HUDEP-2 (cell line): ENCODE results near the gene PARP12.
"Not testable (repeated sequence)": the region's sequence is repeated elsewhere in the genome, so short reads cannot be mapped to it uniquely, and the experiment has no call there.

Experiments
- DNase-seq, 76 experiments: peaks; one replicate each; lab custom pipeline; 2025; ENCODE audit not compliant: unreplicated experiment in 76 of 76; lab: John Stamatoyannopoulos, UW

Gene PARP12, protein sequence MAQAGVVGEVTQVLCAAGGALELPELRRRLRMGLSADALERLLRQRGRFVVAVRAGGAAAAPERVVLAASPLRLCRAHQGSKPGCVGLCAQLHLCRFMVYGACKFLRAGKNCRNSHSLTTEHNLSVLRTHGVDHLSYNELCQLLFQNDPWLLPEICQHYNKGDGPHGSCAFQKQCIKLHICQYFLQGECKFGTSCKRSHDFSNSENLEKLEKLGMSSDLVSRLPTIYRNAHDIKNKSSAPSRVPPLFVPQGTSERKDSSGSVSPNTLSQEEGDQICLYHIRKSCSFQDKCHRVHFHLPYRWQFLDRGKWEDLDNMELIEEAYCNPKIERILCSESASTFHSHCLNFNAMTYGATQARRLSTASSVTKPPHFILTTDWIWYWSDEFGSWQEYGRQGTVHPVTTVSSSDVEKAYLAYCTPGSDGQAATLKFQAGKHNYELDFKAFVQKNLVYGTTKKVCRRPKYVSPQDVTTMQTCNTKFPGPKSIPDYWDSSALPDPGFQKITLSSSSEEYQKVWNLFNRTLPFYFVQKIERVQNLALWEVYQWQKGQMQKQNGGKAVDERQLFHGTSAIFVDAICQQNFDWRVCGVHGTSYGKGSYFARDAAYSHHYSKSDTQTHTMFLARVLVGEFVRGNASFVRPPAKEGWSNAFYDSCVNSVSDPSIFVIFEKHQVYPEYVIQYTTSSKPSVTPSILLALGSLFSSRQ

DNA sequence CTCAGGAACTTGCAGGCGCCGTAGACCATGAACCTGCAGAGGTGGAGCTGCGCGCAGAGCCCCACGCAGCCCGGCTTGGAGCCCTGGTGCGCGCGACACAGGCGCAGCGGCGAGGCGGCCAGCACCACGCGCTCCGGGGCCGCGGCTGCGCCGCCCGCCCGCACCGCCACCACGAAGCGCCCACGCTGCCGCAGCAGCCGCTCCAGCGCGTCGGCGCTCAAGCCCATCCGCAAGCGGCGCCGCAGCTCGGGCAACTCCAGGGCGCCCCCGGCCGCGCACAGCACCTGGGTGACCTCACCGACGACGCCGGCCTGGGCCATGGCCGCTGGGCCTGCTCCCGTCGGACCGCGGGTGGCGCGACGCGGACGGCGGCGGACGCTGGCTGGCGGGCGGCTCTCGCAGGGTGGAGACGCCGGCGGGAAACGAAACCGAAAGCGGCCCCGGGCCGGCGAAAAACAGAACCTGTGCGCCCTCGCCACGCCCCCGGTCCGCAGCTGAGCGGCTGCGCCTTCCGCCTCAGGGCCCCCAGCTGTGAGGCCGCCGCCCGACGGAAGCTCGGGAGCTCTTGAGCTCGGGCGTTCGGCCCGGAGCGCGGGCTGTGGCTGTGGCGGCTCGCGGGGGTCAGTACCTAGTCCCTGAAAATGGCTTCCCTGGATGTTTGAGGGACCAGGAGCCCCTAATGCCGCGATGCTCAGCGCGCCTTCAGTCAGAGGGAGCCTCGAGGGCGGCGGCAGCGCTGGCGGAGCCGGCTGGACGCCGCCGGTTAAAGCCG is at the start of gene PARP12:
Gene PARP12 (minus strand): TSS at position 424 of the 772 bp plus-strand sequence. CDS start 104 bp downstream, at position 320.
- DNase-seq, result peak in 72 of 76 experiments; percentile 5 to 84 (median 64)

DNA sequence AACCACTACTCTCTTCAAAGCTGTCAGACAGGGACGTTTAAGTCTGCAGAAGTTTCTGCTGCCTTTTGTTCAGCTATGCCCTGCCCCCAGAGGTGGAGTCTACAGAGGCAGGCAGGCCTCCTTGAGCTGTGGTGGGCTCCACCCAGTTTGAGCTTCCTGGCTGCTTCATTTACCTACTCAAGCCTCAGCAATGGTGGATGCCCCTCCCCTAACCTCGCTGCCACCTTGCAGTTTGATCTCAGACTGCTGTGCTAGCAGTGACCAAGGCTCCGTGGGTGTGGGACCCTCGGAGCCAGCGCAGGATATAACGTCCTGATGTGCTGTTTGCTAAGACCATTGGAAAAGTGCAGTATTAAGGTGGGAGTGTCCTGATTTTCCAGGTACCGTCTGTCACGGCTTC is 46.0 kb upstream of the PARP12 start:
- DNase-seq, result not testable (repeated sequence)

DNA sequence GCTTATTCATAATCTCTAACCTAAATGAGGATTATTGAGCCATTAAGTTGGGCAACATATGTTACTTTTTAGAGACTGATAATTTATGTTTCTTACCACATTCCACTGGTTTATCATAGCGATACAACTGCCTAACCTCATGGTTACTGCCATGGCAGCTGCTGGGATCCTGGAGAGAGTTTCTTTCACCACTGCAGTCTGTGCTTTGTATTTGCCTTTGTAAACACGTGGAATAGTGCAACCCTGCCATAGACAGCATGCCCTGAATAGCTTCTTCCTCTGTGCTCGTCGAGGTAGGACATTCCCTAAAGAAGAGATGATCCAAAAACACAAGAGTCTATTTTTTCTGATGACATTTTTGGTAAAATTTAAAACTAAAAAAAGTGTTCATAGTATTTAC is 33.7 kb upstream of the PARP12 start:
- DNase-seq, result no peak

DNA sequence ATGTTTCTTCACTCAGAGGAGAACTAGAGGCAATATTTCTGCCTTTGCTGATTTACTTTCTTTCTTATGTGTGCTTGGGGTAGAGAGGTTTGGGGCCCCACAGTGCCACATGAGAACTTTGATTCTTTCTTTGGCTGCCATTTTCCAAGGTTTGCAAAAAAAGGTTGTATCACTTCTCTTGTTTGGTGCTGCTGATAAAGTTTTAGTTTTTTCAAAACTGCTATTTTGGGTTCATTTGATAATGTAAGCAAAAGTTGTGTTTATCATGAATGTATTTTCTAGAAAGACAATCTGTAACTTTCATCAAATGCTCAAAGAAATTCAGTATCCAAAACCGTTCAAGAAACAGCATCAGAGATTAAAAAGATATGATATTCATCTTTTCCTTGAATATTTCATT is 30.6 kb upstream of the PARP12 start:
- DNase-seq, result no peak

DNA sequence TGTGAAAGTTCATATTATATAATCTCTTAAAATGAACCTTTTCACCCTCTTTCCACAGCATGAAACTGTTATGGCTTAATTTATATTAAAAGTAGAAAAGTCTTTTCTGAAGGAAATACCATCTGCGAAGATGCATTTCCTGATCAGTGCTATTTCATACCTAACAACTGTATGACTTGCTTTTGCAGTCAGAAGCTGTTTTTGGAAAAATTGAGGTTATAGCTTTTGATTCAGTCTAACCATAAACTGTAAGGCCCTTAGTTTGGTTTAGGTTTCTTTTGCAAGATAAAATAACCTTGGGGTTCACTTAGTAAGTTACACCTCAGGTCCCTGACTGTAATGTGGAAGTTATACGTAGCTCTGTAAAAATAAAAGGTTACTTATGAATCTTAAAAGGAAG is 22.7 kb upstream of the PARP12 start:
- no peak for DNase-seq

DNA sequence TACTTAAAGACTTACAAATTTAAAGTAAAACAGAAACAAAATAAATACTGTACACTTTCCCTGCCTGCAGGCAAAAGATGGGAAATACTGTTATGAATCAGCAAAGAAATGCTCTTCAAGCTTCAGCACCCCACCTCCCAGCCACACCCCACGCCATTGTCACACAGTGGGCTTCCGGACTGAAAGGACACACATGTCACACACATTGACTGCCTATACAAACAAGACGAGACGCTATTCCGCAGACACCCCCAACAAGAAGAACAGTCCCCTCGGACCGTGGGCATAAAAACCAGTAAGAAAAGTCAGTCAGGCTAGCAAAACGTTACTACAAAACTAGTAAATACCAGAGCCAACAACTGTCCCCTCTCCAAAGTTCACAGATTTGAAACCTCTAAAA is 22.2 kb upstream of the PARP12 start:
- no peak for DNase-seq

DNA sequence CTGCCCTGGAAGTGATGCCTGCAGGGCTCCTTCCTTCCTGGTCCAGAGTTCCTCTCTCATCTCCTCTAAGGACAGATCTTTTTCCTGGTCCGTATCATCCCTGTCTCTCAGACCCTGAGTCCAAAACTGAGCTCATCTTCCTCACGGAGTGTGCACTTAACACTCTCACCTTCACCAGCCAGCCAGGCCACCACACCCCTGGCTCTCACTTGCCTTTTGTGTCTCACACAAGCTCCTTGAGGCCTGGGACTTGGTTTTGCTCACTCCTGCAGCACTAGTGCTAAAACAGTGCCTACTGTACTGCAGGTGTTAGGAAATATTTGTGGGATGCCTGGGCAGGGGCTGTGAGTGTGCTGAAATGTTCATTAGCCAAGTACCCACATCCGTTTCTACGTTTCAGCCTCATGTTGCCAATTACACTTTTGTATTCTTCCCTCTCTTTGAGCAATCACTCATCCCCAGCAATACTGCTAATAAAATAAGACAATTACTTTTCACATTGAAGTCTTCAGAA is 21.4 kb upstream of the PARP12 start:
- DNase-seq, result no peak

DNA sequence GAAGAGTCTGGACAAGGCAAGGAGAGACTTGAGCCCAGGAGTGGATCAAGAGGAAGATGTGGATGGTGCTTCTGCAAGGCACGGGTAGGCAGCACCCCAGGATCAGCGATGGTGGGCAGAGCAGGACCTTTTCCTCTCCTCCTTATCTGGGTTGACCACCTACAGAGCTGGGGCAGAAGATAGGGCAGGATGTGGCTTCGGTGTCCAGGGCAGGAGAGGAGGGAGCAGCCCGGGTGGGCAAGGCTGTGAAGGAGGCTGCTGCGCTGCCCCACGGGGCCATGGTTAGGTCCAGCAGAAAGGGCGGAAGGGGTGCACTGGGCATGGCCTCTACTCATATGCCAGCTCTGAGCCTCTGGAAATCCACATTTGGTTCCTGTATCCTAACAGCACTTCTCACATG is 20.0 kb upstream of the PARP12 start:
- peak in 5 of 76 experiments; percentile 1 to 17 (median 4) for DNase-seq

DNA sequence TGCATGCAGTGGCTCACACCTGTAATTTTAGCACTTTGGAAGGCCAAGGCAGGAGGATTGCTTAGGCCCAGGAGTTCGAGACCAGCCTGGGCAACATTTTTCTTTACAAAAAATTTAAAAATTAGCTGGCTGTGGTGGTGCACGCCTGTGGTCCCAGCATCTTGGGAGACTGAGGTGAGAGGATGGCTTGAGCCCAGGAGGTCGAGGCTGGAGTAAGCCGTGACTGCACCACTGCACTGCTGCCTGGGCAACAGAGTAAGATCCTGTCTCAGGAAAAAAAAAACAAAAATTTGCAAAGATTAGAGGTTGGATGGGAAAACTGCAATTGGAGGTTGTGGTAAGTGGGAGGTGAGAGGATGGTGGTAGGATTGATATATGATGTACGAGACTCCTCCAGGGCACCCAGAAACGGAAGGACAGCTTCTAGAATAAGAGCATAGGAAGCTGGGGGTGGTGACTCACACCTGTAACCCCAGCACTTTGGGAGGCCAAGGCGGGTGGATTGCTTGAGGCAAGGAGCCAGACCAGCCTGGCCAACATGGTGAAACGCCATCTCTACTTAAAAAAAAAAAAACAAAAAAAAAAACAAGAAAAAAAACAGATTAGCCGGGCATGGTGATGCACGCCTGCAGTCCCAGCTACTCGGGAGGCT is 19.1 kb upstream of the PARP12 start:
- DNase-seq, result no peak

DNA sequence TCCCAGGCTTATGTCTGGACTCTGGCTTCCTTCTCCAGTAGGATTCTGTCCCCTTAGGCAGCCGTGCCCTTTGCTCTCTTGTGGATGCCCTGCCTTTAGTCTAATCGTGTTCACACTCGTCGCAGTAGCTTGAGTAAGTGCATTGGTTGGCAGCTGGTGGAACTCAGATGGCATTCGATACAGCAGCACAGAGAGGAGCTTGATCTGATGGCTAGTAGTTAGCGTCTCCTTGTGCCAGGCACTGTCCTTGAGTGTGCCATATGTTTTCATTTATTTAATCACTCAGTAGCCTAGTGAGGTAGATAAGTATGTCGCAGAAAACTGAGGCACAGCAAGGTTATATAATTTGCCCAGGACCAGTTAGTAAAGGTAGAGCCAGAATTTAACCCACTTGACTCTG is 18.2 kb upstream of the PARP12 start:
- DNase-seq, result no peak

DNA sequence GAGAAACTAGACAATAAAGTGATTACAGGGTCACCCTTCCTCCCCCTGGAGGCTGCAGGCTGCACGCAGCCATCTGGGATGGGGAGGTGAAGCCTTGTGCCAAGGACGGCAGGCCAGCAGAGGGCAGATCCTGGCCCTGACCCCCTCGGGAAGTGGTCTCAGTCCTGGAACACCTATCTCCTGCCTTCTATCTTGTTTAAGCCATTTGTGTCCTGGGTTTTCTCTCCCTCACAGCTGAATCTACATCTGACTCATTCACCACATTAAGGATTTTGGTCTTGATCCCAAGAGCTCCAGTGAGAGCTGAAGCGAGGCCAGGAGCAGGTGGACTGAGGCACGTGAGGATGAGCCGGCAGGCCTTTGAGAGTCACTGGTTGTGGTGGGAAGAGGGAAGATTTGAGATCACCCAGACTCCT is 16.4 kb upstream of the PARP12 start:
- DNase-seq, result peak in 27 of 76 experiments; percentile 0 to 43 (median 19)

DNA sequence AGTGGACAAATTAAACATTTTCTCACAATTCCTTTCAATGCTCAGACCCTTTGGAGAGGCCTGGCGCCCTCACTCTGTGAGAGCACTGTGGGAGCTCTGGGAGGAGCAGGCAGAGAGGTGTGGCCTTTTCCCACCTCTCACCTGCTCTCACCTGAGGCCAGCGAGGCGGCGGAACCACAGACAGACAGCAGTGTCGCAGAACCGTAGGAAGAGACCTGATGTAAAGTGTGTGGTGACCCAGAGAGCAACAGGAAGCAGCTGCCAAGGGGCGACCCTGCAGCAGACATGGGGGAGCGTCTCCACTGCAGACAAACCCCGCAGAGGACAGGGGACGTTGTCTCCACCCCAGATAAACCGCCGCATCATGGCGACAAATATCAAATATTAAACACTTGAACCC is 15.6 kb upstream of the PARP12 start:
- no peak for DNase-seq

DNA sequence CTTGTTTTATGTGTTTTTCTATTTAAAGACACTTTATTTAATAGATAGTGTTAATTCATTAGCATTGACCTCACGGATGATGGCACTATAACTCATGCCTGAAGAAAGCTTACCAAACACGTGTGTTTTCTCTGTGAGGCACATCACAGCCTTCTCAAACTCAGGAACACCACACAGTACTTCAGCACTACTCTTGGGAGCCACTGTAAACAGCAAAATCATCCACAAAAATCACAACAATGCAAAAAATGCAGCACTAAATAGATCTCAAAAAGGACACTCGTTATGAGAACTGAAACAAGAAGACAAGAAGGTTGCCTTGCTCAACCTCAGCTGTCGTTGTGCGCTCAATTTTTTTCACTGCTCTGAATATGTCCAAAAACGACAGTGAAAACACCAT is 12.0 kb upstream of the PARP12 start:
- no peak for DNase-seq

DNA sequence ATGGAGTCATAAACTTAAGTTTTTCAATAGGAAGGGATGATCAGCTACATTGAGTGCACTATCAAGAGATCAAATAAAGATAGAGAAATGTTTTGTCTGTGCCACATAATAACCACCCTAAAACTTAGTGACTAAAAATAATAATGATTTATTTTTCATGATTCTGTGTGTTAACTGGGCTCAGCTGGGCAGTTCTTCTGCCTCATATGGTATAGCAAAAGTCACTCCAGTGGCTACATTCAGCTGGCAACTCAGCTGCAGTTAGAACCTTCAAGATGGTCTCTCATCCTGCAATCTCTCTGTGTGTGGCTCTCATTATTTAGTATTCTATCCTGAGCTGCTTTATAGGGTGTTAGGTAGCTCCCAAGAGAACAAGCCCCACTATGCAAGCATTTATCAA is 7.8 kb upstream of the PARP12 start:
- DNase-seq, result no peak

DNA sequence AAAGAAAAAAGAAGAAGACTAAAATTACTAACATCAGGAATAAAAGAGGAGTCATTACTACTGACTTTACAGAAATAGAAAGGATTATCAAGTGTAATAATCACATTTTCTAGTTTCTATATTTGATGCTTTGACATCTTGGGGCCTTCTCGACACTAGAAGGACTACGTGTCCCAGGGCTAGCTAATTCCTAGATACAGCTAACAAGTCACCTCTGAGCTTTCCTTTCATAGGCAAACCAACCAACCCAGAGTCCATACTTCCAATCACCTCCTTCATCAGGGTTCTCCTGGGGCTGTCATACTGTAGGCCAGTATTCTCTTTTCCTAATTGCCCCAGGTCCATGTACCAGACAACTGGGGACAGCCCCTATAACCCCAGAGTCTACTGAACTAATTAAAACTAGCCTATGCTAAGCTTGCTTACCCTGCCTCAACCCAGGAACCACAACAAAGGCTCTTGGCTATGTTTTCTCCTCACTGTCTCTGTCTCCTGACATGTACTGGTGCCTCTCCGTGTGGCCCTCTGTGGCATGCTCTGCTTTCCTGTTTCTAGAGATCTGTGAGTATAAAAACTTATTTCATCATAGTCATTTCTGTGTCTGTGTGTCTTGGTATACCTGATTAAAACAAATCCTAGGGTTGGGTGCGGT is 6.7 kb upstream of the PARP12 start:
- no peak for DNase-seq

DNA sequence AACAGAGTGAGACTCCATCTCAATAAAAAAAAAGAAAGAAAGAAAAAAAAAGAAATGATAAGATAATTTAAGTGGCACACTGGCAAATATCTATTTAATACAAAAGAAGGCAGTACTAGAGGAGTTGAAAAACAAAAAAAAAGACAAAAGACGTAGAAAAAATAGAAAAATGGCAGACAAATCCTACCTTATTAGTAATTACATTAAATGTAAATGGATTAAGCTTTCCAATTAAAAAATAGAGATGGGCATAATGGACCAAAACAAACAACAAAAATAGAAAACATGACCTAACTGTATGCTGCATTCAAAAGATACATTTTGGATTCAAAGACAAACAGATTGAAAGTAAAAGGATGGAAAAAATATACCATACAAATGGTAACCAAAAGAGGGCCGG is 5.3 kb upstream of the PARP12 start:
- no peak for DNase-seq

DNA sequence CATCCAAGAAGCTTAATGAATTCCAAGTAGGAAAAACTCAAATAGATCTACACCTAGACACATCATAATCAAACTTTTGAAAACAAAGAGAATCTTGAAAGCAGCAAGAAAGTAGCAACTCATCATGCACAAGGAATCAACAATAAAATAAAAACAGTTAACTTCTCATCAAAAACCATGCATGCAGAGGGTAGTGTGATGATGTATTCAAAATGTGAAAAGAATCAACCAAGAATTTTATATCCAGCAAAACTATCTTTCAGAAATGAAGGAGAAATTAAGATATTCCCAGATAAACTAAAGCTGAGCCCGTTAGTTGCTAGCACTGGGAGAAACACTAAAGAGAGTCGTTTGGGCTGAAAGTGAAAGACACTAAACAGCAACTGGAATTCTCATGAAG is 4.3 kb upstream of the PARP12 start:
- DNase-seq, result no peak

DNA sequence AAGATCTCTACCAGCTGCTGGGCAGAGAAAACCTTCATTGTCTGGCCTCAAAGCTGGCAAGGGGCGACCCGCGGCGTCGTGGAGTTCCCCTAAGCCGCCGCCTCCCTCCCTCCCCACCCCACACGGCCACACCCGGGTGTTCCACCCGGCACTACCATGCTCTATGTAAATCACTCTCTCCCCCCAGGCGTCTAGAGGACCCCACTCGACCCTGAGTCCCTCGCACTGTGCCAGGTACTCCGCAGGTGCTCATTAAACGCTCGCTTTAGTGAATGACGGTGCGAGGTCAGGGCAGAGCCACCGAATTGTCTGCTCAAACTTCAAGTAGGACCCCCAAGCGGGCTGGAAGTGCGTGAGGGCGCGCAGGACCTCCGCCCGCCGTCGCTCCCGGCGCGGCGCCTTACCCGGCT is 628 bp downstream of the PARP12 start:
- DNase-seq, result peak in 5 of 76 experiments; percentile 12 to 29 (median 24)

DNA sequence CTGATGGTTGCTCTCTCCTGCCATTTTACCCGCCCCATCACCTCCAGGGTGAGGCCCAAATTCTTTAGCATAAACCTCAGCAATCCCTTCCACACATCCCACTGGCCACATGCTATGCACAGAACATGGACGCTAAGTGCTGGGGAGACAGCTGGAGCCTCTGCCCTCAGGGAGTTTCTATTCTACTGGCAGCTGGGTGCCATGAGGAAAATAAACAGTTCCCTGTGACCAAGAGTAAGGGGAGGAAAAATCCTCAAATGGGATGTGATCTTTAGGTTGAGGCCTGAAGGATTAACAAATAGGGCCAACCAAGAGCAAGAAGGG is 1.2 kb downstream of the PARP12 start:
- DNase-seq, result no peak
